Activated CD8-positive, alpha-beta memory T cell treated with anti-CD3 and anti-CD28 coated beads, Interleukin-2, amount 50 U/mL, for 24 hours (primary cell): ENCODE results near the gene CCL4L2.
"Not testable (repeated sequence)": the region's sequence is repeated elsewhere in the genome, so short reads cannot be mapped to it uniquely, and the experiment has no call there.

ENCODE experiments used
- DNase-seq: peaks from one replicate; pipeline ENCODE4 v3.0.0-alpha.2; 2020; ENCODE audit errors: extremely low read depth

CCL4L2 gene

DNA sequence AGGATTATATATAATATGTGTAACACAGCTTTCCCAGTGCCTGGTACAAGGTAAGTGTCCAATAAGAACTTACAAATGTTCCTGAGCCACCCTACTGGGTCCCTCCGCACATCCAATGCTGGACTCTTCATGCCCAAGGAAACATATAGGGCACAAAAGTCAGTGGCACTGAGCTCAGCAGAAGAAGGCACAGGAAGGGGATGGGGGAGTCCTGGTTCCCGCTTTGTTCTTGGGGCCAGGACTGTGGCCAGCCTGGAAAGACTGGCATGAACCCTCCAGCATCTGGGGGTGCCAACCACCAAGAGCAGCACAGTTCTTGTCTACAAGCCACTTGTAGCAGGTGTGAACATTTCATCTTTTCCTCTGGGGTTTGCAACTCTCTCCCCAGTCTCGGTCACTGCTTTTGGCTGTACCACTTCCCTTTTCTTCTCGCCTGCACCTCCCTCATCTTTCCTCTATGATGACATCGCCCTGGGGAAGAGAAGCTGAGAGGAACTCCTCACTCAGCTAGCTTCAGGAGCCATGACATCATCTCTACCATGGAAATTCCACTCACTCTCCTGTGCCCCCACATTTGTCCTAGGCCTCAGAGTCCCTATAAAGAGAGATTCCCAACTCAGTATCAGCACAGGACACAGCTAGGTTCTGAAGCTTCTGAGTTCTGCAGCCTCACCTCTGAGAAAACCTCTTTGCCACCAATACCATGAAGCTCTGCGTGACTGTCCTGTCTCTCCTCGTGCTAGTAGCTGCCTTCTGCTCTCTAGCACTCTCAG lies at the start of gene CCL4L2:
Gene CCL4L2 (plus strand): TSS at position 625 of the 773 bp plus-strand sequence.
- DNase-seq = not testable (repeated sequence)

DNA sequence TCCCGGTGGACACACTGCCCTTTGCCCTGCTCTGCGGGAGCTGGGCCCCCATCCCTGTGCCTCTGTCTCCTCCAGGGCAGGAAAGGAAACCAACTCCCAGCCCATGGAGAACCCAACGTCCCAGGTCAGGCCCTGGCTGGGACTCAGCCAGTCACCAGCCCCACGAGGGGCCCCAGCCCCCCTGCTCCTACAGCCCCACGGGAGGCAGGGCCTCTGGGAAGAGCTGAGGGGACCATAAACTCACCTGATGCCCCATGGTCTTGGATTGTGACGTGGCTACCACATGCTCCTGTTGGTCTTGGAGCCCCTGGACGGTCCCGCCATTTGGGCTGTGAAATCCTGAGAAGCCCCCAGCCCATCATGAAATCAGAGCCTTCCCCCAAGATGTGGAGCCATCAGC lies 42.0 kb upstream of the CCL4L2 start:
- DNase-seq = not testable (repeated sequence)

DNA sequence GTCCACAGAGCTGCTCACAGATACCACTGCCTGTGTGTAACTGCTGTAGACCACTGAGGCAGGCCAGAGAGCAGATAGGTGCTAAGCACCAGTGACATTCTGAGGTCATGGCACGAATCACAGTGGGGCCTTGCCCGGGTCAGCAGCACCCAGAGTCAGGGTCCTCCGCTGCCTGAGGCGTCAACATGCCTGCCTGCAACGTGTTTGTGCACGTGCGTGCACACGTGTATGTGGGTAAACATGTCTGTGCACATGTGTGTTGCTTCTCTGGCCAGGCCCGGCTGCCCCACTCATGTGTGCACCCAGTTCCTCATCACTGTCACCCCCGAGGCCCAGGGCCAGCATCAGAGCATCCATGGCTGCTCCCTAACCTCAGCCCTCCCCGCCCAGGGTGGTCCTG lies 34.3 kb upstream of the CCL4L2 start, which contains the start of gene TBC1D3B:
Gene TBC1D3B (minus strand): TSS at position 101 of the 400 bp plus-strand sequence. CDS start 1,586 bp downstream, outside the sequence.
- not testable (repeated sequence) for DNase-seq

DNA sequence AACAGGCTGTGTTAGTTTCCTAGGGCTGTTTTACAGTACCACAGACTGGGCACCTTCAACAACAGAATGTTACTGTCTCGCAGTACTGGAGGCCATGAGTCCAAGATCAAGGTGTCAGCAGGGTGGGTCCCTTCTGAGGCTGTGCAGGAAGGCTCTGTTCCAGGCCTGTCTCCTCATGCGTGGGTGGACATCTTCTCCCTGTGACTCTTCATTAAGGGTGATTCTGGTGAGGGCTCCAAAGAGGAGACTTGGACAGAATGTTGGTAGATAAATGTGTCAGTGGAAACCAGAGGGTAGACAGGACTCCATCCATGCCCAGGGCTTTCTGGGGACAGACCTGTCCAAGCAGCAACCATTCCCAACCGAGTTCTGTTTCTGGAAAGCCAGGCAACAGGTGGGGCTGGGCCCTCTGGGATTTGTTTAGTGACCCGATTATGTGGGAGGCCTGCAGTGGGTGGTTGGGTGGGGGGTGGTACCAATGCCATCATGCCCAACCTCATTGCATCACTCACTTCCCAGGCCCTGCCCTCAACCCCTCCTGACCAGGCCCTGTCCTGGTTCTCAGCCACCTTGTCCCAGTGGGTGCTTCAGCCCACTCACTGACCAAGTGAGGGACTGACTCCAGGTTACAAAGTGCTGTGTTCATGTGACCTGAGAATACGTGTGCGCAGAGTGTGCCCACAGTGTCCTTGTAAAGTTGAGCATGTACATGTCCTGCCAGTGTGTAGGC lies 29.3 kb upstream of the CCL4L2 start:
- DNase-seq = not testable (repeated sequence)

DNA sequence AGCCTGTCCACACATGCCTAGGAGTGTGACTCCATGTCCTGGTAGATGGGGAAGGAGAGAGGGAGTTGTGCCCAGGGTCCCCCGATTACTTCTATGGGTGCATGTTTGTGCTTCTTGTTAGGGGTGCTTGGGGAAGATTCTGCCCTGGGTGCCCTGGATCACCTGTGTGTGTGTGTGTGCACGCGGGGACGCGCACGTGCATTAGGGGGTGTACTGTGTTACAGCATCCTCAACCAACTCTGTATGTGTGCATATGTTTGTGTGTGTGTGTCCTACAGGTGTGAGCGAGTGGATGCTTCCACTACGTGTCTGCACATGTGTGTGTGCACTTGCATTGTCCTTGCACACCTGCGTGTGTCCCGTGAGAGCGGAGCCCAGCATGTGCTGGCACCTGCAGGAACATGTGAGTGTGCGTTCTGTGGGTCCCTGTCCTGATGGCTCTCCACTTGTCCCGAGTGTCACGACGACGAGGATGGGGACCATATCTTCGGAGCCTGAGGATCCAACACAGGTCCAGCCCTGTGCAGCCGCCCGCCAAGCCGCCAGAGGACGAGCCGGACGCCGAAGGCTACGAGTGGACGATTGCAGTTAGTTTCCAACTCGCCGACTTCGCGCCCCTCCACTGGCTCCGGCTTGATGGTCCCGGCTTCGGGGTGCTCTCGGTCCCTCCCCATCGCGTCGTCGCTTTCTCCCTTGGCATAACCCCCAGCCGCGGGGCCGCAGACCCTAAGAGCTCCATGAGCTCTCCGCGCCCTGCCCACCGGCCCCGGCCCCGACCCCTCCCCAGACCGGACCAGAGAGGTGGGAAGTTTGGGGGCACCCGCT lies 28.5 kb upstream of the CCL4L2 start:
- no peak for DNase-seq

DNA sequence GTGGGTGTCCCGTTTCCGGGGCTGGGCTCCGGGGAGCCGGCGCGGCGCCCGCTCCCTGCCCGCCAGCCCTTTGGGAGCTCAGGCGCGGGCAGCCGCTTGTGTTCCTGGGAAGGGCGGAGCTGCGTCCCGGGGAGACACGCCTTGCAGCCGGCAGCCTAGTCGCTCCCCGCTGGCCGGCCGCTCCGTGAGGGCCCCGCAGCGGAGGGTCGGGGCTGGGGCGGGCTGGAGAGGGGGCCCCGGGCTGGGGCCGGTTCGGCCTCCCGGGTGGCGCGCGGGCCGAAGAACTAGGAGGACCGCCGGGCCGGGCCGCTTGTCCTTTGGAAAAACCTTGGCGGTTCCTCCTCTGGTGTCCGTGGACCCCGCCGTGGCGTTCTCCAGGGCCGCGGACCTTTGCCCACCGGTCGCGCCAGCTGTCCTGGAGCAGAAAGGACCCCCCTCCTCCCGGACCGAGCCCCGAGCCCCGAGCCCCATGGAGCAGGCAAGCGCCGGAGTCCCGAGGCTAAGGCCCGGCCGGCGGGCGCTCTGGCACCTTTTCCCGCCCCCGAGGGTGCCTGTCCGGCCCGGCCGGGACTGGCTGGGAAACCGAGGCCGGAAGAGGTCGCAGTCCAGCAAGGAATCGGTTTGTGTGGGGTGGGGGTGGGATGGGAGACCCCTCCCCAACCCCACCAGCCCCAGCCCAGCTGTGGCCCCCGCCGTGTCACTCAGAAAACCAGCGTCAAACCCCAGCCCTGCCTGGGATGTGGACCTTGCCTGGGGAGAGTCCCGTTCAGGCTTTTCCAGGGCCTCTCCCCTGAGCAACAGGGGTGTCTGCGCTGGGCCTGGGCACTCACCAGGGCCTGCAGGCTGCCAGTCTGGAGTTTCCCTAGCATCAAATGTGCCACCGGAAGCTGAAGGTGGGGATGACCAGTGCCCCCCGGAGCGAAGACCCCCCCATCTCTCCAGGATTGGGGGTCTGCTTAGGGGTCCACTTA lies 27.6 kb upstream of the CCL4L2 start:
- no peak for DNase-seq

DNA sequence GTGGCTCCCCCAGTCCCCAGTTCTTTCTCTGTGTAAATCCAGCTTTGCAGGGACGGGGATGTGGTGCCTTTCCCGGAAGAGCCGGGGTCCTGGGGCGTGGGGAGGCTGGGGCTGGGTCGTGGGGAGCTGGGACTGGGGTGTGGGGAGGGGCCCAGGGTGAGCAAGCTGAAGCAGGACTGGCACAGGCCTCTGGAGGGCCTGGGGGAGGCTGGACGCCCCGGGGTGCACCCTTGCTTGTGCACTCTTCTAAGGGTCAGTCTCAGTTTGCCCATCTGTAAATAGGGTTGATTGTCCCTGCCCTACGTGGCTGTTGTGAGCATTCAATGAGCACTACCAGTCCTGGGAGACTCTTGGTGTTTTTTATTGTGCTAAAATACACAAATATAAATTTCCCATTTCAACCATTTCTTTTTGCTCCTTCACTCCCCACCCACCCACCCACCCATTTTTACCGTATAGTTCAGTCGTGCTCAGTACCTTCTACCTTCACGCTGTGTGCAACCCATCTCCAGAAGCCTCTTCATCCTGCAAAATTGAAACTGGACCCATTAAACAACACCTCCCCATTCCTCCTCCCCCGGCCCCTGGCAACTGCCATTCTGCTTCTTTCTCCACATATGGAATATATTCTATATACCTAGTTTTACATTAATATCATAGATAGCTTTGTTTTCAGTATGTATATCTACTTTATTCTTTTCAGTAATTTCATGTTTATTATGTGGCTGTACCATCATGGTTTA lies 26.7 kb upstream of the CCL4L2 start:
- DNase-seq = no peak

DNA sequence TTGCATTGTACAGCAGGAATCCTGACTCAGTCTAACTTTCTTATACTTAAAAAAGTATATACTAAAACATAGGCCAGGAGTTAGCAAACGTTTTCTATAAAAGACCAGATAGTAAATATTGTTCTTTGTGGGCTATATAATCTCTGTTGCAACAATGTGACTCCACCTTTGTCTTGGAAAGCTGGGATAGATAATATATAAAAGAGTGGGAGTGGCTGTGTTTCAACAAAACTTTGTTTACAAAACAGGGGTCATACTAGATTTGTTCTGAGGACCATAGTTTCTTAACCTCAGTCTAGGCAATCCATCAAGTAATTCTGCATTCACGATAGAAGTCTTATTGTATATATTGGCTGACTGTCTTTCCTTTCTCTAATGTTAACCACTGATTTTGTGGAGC lies 25.4 kb upstream of the CCL4L2 start:
- no peak for DNase-seq

DNA sequence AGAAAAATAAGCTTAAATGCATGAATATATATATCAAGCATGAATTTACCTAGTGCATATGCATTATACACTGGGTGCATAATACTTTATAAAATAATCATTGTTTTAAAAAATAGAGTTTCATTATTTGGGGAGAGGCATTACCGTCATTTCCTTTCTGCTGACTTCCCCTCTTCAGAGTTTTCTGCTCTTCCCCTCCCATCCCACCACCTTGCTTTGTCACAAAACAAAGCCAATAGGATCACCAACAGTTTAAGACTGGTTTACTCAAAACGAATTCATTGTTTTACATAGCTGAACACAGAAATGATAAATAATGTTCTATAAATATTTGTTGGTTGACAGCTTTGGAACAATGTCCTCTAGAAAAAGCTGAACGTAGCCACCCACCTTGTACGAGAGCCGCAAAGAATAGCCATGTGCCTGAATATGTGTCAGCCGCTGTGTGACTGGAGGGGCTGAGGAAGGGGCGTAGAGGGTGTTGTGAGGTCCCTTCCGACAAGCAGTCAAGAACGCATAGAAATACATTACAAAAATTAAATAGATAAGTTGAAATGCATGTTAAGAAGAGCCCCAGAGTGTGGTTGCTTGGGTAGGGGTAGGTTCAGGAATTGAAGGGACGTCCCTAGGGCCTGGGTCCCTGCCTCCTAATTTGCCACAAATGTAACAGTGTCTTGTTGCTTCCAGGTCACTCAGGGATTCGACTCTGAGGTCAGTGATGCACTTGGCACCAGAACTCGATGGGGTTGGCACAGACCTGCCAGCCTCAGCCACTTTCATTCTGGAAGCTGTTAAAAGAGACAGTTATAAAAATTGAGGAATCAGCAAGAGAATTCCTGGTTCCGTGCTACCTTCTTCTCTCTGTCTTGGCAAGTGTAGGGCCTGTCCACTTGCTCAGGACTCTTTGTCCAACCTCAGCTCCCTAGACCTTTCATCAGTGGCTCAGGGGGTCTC lies 23.8 kb upstream of the CCL4L2 start:
- DNase-seq = not testable (repeated sequence)

DNA sequence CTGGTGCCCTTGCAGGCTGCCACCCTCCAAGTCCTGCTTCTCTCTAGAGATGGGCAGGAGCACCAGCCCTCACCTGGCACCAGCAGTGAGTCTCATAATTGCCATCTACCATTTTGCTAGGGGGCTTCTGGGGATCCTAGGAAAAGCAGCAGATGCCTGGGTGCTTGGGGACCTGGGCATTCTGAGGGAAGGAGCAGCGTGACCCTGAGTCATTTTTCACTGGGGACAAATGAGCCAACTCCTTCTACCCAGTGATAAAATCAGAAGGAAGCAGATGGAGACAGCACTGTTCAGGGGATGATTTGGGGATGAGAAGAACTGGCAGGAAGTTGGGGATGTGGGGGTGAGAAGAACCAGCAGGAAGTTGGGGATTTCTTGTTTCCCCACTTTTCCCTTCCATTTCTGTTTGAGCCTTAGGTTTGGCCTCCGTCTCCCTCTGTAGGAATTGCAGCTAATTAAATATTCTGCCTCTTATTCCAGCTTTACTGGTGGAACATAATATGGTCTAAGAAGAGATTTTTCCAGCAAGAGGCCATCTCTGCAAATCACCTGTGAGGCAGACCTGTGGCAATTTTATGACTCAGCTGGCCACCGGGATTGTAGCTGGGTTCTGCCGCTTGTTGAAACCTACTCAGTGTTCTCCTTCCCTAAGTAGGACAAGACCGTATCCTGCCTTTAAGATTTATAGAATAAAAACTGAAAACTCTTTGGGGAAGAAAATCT lies 22.8 kb upstream of the CCL4L2 start:
- DNase-seq = not testable (repeated sequence)

DNA sequence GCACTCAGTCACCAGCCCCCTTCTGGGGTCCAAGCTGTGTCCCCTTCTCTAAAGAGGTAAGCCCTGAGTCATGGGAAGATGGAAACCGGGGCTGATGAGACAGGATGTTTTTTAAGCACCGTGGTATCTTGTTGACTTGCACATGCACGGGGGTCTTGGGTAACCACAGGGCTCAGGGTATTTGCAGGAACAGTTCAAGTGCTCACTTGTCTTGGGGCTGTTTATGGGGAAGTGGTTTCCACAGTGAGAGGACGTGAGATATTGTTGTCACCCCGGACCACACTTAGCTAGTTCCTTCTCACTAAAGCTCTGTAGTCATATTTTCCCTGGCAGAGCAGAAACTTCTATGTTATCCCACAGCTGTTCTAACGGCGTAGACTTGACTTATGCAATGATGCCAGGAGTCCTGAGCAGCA lies 22.0 kb upstream of the CCL4L2 start:
- no peak for DNase-seq

DNA sequence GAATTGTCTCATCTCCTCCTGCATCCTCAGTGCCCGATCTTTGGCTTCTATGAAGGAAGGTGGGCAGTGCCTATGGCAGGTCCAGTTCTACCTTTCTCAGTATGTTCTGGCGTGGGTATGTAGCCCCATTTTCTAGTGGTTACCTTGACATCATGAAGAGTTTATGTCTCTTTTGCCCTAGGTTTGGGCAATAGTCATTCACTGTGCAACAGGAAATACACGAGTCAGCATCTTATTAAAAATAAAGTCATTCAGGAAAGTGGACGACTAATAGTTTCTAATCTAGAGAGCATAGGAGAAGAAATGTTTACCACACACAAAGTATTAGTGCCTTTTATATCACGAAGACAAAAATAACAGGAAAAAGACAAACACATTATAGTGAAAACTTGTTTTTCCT lies 20.9 kb upstream of the CCL4L2 start:
- DNase-seq = not testable (repeated sequence)

DNA sequence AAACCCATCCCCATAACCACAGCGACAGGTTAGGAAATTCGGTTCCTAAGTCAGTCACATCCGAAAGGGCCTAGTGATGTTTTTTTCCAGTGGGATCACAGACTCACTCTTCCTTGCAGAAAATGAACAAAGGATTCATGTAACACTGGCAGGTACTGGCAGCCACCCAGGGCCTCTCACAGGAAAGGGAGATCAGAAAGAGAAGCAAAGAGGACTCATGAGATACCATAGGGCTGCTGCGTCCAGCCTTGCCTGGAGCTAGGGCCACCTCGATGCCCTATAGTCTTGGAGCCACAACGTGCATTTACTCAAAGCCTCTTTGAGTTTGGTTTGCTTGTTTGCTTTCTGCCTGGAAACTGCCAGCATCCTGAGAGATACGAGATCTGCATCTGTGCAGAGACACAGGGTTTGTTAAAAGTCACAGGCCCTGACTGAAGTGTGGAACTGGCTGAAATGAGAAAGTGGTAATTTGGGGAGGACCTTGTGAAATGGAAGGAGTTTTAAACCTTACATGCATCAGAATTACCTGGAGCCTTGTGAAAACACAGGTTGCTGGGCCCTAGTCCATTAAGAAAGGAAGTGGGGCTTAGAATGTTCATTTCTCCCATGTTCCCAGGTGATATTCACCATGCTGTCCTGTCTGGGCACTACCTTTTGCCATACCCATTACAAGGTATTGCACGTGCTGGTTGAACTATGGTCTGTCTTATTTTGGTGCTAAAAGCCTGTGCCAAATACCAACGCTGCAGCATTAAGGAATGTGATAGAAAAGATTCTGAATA lies 20.1 kb upstream of the CCL4L2 start:
- DNase-seq = not testable (repeated sequence)

DNA sequence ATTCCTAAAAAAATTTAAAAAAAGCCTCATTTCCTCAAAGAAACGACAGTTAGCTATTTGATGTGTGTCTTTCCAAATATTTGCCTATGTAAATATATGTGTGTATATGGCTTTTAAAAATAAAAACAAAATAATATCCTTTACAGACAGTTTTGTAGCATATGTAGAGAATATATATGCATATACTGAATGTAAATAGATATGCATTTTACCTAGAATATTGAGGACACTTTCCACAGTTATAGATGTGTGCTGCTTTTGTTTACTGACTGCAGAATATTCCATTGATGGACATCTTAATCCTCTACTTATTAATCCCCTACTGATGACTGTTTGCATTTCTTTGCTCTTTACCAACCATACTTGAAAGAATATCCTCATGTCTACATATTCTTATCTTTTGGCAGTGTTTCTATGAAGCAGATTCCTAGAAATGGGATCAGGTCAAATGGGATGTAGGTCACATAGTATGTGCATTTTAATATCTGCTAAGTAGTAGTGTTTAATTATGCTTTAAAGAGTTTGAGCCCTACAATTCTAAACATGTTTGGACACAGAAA lies 17.6 kb upstream of the CCL4L2 start:
- DNase-seq = no peak

DNA sequence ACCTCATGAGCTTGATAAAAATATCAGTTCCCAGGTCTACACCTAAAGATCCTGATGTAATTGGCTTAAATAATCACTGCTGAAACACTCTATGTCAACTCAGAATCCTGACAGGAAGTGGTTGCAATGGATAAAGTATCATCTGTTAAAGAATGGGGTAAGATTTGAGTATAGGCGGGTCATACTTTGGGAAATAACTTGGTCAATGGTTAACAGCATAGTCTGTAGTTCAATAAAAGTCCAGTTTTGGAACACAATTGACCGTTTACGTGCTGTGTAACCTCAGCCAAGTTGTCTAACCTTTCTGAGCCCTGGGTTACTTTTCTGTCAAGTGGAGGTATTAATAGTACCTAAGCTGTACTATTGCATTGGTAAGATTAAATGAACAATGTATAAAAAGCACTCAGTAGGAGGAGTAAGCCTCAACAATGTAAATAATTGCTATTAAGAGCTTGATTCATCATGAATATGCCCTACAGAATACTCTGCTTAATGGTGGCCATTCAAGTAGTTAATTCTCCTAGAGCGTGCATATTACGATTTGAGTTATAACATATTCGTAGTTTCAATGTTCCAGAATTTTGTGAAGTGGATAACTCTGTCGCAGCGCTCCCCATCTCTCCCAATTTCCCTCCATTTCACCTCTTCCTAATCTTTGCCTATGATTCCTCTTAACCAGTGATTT lies 16.6 kb upstream of the CCL4L2 start:
- DNase-seq = not testable (repeated sequence)

DNA sequence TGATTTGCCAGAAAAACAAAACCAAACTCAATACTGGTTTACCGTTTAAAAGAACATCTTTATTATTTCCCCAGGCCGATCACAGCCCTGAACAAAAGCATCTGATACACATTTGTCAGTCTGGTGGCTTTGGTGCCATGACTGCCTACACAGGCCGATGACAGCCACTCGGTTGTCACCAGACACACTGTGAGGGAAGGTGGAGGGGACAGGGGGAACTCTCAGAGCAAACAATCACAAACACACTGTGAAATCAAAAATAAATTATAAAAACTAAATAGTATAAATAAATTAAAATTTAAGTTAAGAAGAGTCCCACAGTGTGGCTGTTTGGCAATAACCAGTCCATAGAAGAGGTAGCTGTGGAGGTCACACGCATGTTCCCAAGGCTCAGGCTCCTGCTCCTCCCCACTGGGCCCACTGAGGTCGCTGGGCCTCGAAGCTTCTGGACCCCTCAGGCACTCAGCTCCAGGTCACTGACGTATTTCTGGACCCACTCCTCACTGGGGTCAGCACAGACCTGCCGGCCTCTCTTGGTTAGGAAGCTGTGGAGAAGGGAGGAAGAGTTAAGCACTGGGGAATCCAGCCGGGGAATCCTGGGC lies 15.9 kb upstream of the CCL4L2 start:
- DNase-seq = not testable (repeated sequence)
